OCI-LY1 (cell line): ENCODE measurements around the gene MFSD12.

Experiments used
- H2AFZ ChIP-seq: fragments of 200-600 bp; sonication (generic), shearing (Covaris generic); 2 replicates; pipeline ENCODE4 v1.6.0; 2014; ENCODE audit warnings: antibody characterized with exemption, mild to moderate bottlenecking, low read length
- H3F3A ChIP-seq: fragments of 200-600 bp; sonication (generic), shearing (Covaris generic); 2 replicates; pipeline ENCODE4 v1.6.0; 2014; ENCODE audit warnings: mild to moderate bottlenecking, antibody characterized with exemption, low read length, moderate library complexity; ENCODE audit not compliant: insufficient read depth
- H3K27ac ChIP-seq: fragments of 200-600 bp; sonication (generic); 2 replicates; pipeline ENCODE4 v1.5.1; 2014; ENCODE audit warnings: low read length, mixed run types, mild to moderate bottlenecking, low read depth; ENCODE audit not compliant: poor library complexity, severe bottlenecking
- H3K27me3 ChIP-seq: fragments of 200-600 bp; sonication (generic); 2 replicates; pipeline ENCODE4 v1.6.0; 2014; ENCODE audit warnings: antibody characterized with exemption, mild to moderate bottlenecking, low read length, moderate library complexity; ENCODE audit not compliant: insufficient read depth
- H3K36me3 ChIP-seq: fragments of 200-600 bp; sonication (generic); 2 replicates; pipeline ENCODE4 v1.6.1; 2014; ENCODE audit warnings: mild to moderate bottlenecking, antibody characterized with exemption, low read length, moderate library complexity, mixed read lengths; ENCODE audit not compliant: insufficient read depth
- H3K4me1 ChIP-seq: fragments of 200-600 bp; sonication (generic); 2 replicates; pipeline ENCODE4 v1.5.1; 2014; ENCODE audit warnings: mild to moderate bottlenecking, low read length, moderate library complexity; ENCODE audit not compliant: insufficient read depth, severe bottlenecking
- H3K4me2 ChIP-seq: fragments of 200-600 bp; sonication (generic), shearing (Covaris generic); 2 replicates; pipeline ENCODE4 v1.6.1; 2014; ENCODE audit warnings: low read length
- H3K4me3 ChIP-seq: fragments of 200-600 bp; sonication (generic); 2 replicates; pipeline ENCODE4 v1.5.1; 2014; ENCODE audit warnings: low read length, low read depth, mild to moderate bottlenecking, mixed read lengths; ENCODE audit not compliant: poor library complexity, severe bottlenecking
- H3K79me2 ChIP-seq: fragments of 200-600 bp; shearing (Covaris generic); 2 replicates; pipeline ENCODE4 v1.6.1; 2016; ENCODE audit warnings: mixed run types, low read length, mixed read lengths; ENCODE audit not compliant: insufficient read depth
- H3K9ac ChIP-seq: fragments of 200-600 bp; sonication (generic), shearing (Covaris generic); 2 replicates; pipeline ENCODE4 v1.6.1; 2014; ENCODE audit warnings: mild to moderate bottlenecking, low read length, mixed read lengths
- H3K9me2 ChIP-seq: fragments of 200-600 bp; sonication (generic), shearing (Covaris generic); 2 replicates; pipeline ENCODE4 v1.6.1; 2014; ENCODE audit warnings: low read depth, mild to moderate bottlenecking, low read length, mixed read lengths
- H3K9me3 ChIP-seq: fragments of 200-600 bp; shearing (Covaris generic); 2 replicates; pipeline ENCODE4 v1.6.1; 2014; ENCODE audit warnings: low read length, mixed read lengths
- H4K20me1 ChIP-seq: fragments of 200-600 bp; sonication (generic), shearing (Covaris generic); 2 replicates; pipeline ENCODE4 v1.6.0; 2016; ENCODE audit warnings: mild to moderate bottlenecking, low read length; ENCODE audit not compliant: insufficient read depth
- CTCF ChIP-seq: fragments of 200-600 bp; sonication (generic), shearing (Covaris generic); IDR thresholded peaks from 2 replicates; pipeline ENCODE4 v1.5.1; 2017; ENCODE audit warnings: mild to moderate bottlenecking, antibody characterized with exemption, low read length, moderate library complexity, mixed read lengths
- EZH2 ChIP-seq: fragments of 200-600 bp; sonication (generic), shearing (Covaris generic); IDR thresholded peaks from 2 replicates; pipeline ENCODE4 v1.8.0; 2017; ENCODE audit warnings: borderline replicate concordance, mixed run types, mild to moderate bottlenecking, antibody characterized with exemption, low read length, moderate library complexity, mixed read lengths

MFSD12 gene

DNA sequence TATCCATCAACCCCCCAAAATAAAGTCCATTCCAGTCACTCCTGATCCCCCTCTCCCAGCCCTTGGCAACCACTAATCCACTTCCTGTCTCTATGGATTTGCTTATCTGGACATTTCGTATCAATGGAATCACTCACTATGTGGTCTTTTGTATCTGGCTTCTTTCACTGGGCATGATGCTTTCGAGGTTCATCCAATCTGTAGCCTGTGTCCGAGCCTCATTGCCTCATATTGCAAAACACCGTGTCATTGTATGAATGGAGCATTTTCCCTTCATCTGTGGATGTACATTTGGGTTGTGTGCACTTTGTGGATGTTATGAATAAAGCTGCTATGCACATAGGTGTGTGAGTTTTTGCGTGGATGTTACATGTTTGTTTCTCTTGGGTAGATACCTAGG is 52.7 kb downstream of the MFSD12 start:
- no peaks in the 10 kb centered on the region for H3K9me2 ChIP-seq
- H3K9me3 ChIP-seq, result no peaks in the 10 kb centered on the region
- H2AFZ ChIP-seq, result no peak overlapping the region
- peak overlapping the region; percentile 71; the same call in 1 of the 2 replicates for H3K9ac ChIP-seq
- peak overlapping the region; percentile 82 for H3K27ac ChIP-seq
- H3K79me2 ChIP-seq, result peaks cover 16% of the 10 kb centered on the region
- no peaks in the 10 kb centered on the region for H3F3A ChIP-seq
- H3K4me2 ChIP-seq, result peak overlapping the region; percentile 78
- H3K4me1 ChIP-seq, result peaks cover 24% of the 10 kb centered on the region
- TF ChIP-seq CTCF (no peak), EZH2 (no peak)
- no peaks in the 10 kb centered on the region for H4K20me1 ChIP-seq
- peaks cover 7% of the 10 kb centered on the region; the same call in 1 of the 2 replicates for H3K36me3 ChIP-seq
- no peaks in the 10 kb centered on the region for H3K27me3 ChIP-seq
- H3K4me3 ChIP-seq, result peak overlapping the region; percentile 66

DNA sequence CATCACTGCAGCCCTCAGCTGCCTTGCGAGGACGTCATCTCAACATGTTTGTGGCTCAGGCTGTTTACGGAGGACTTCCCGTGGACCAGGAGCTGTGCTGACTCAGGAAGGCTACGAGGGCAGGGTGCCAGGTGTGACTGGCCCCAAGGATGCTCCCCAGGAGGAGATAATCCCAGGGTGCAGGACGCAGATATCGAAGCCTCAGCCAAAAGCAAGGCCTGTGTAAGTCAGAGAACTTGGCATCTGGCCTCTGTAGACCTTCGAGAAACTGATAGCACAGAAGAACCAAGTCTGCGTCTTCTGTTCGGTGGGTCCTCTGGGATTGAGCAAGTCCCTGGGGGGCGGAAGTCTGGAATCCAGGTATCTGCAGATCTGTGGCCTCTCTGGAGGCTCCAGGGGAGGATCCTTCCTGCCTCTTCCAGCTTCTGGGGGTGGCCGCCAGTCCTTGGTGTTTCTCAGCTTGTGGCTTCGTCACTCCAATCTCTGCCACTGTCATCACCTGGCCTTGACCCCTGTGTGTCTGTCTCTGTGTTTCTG is 54.3 kb downstream of the MFSD12 start:
- Histone ChIP-seq H3K9me3 (no peaks in the 10 kb centered on the region), H3F3A (no peaks in the 10 kb centered on the region), H3K4me2 (no peak overlapping the region), H3K36me3 (0 out of 2 replicates have a peak, but pooled peaks cover 1% of the 10 kb centered on the region), H3K9me2 (no peaks in the 10 kb centered on the region), H3K4me1 (peaks cover 31% of the 10 kb centered on the region), H2AFZ (no peak overlapping the region), H3K27ac (no peak overlapping the region), H3K79me2 (peaks cover 24% of the 10 kb centered on the region), H4K20me1 (no peaks in the 10 kb centered on the region), H3K27me3 (no peaks in the 10 kb centered on the region), H3K4me3 (no peak overlapping the region), H3K9ac (no peak overlapping the region)
- TF ChIP-seq CTCF (no peak), EZH2 (no peak)

DNA sequence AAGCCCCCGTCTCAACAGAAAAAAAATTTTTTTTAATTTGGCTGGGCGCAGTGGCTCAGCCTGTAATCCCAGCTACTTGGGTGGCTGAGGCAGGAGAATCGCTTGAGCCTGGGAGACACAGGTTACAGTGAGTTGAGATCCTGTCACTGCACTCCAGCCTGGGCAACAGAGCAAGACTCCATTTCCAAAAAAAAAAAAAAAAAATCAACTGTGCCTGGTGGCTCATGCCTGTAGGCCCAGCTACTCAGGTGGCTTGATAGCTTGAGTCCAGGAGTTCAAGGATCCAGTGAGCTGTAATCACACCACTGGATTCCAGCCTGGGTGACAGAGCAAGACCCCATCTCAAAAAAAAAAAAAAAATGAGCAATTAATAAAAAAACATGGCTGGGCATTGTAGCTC is 55.6 kb downstream of the MFSD12 start:
- H3K4me3 ChIP-seq, result no peak overlapping the region
- H3F3A ChIP-seq, result no peaks in the 10 kb centered on the region
- no peak overlapping the region for H3K9ac ChIP-seq
- no peaks in the 10 kb centered on the region for H3K9me2 ChIP-seq
- peaks cover 14% of the 10 kb centered on the region; the same call in 1 of the 2 replicates for H3K36me3 ChIP-seq
- peaks cover 21% of the 10 kb centered on the region for H3K4me1 ChIP-seq
- peaks cover 18% of the 10 kb centered on the region for H3K79me2 ChIP-seq
- H3K27ac ChIP-seq, result no peak overlapping the region
- no peak overlapping the region for H3K4me2 ChIP-seq
- no peaks in the 10 kb centered on the region for H3K27me3 ChIP-seq
- no peak overlapping the region for H2AFZ ChIP-seq
- no peaks in the 10 kb centered on the region for H3K9me3 ChIP-seq
- H4K20me1 ChIP-seq, result no peaks in the 10 kb centered on the region
- no peak for TF ChIP-seq CTCF
- no peak for TF ChIP-seq EZH2
